HG03575 (cell line): ENCODE results near the gene FOXO6.

Experiments used
- ATAC-seq: cut with Tn5 transposase; IDR thresholded peaks from one replicate; pipeline ENCODE4 v1.9.1; 2021; ENCODE audit not compliant: unreplicated experiment, insufficient number of reproducible peaks, low FRiP score; ENCODE audit errors: extremely low read depth

The FOXO6 gene

DNA sequence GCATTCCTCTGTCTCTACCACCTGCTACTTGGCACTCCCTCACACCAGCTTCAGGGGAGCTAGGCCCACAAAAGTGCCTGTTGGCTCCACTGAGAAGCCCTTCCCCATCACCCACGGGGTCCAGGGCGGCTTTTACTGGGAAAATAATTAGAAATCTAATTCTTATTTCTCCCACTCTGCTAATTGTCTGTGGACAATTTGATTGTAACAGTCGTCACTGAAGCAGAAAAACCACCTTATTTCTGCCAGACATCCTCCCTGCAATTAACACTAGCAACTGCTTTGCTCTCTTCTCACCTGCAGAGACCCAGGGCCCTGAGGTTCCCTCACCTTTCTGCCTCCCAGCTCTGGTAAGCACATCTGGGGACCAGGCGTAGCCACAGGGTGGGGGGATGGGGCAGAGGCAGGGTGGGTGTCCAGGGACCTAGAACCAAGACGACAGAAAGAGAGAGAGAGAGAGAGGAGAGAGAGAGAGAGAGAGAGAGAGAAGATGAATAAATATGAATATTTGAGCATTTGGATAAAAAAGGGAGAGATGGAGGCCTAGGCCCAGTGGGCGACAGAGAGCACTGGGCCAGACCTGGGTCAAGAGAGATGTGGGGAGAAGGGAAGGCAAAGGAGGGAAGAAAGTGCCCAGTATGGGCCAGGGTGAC lies 32.6 kb downstream of the FOXO6 start:
- no peak for ATAC-seq

DNA sequence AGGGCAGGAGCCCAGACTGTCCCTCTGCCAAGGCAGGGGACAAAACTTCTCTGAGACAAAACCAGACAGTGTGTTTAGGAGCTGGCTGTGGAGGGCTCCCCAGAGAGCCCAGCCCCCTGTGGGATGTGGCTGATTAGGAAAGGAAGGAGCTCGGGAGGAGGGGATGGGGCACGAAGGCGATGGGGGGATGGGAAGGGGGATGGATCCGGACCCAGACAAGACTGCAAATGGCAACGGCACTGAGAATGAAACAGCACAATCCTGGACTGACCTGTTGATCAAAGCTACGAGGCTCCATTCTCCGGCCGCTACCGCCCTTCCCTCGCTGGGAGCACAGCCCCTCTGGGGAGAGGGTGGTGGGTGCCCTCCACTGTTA lies 33.1 kb downstream of the FOXO6 start:
- ATAC-seq, result no peak

DNA sequence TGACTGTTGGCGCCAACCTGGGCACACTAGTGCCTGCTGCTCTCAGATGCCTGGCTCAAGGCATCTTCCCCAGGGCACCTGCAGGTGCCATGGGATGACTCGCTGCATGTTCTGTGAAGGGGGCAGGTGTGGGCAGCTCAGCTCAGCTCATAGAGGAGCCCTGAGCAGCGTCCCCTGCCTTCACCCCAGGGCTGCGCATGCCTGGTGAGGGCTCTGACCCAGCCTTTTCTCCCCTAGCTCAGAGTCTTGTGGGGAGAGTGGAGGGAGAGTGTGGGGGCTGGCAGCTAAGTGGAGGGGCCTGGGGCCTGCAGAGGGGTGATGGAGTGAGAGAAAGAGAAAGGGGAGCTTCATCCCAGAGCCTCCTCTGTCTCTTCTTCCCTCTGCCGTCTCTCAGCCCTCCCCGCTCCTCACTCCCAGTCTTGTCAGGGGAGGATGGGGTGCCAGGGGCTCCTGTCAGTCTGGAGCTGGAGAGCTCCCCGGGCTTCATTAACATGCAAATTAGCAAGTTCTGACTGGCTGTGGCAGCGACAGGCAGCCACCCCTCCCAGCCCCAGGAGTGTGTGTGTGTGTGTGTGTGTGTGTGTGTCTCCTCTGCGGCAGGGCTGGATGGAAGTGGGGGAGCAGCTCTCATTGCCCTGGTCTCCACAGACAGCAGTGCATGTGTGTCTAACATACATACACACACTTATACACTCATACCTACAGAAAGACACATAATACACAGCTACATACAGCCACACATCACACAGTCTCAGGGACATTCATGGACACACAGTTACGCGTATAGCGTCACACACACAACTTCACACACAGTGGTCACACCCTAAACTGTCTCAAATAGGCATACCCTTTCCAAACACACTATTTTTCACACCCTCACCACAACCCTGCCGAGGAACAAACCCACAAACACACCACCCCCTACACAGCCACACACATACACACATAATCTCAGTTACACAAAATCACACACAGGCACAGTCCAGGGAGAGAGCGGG lies 34.0 kb downstream of the FOXO6 start:
- no peak for ATAC-seq

DNA sequence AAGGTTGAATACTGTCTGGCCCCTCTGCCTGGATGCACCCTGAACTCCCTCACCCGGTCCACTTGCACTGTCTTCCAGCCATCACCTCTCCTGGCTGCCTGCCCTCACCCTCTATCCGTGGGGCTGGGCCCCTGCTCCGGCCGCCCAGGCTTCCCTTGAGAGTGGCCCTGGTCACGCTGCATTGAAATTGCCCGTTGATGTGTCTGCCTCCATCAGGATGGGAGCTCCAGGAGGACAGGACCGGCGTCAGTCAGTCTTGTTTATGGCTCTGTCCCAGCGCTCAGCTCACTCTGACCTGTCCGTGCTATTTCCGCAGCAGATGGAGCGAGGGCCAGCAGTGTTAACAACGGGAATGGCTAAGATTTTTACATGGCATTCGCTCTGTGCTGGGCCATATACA lies 34.9 kb downstream of the FOXO6 start:
- no peak for ATAC-seq

DNA sequence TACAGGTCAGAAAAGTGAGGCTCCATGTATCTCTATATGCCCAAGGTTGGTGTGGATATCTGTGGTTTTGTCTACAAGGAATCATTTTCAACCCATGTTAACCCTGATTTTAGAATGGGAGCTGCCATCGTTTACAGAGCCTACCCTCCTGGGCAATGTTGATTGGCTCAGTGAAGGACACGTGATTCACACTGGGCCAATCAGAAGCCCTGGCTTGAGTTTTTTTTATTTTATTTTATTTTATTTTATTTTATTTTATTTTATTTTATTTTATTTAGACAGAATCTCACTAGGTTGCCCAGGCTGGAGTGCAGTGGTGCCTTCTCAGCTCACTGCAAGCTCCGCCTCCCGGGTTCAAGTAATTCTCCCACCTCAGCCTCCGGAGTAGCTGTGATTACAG lies 35.8 kb downstream of the FOXO6 start:
- no peak for ATAC-seq

DNA sequence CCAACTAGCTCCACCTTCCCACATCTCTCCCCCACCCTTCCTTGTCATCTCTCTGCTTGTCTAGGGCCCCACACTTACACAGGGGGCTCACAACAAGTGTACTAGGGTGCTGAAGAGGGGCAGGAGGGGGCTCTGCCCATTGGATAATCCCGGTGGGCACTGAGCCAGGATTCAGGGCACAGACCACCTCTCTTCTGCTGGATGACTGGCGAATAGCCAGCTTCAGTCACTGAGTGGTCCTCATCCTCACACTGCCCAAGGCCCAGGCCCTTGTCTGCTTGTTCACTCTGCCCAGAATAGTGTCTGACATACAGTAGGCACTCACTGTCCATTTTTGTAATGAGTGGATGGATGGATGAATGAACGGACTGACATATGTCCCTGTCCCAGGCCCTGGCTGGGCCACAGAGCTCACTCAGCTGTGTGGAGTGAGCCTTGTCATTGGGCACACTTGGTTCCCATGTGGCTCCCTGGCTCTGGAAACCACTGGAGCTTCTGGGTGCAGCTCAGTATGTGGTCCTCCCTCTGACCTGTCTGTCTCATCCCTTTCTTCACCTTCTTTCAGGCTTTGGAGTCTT lies 36.6 kb downstream of the FOXO6 start:
- ATAC-seq, result no peak

DNA sequence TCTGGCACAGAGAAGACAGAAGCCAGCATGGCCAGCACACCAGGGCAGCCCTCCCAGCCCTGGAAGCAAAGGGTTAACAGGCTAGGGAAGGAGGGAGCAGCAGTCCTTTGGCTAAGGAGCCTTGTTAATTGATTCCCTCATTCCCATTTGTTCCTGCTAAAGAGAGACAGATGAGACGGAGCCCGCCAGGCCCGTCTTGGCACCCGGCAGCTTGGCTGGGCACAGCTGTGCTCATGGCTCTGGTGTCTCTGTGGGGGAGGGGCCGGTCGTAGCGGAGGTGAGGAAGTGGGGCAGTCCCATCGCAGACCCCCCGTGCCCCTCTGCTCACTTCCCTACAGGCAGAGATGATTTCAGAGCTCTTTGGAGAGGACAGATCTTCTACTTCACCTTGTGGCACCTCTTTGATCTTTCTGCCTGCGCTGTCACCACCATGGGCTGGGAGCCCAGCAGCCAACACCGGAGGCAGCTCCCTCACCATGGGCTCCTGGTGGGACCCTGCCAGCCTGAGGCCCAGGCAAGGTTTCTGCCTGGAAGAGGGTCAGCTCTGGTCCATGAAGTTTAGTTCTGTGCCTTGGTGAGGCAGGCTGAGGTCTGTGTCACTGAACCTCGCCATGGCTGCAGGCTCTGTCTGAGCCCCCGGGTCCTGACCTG lies 38.0 kb downstream of the FOXO6 start:
- no peak for ATAC-seq

DNA sequence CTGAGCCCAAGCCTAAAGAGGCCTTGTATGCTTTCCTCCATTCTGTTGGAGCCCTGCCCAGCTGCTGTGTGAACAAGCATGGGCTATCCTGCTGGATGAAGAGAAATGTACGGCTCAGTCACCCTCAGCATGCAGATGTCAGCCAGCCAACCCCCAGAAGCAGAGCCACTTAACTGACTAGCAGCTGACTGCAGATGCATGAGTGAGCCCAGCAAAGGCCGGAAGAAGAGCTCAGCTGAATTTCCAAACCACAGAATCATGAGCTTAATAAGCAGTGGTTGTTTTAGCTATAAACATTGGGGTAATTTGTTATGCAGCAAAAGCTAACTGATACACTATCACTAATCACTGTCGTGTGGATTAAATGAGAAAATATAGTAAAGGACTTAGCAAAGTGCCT lies 39.0 kb downstream of the FOXO6 start:
- ATAC-seq, result no peak

DNA sequence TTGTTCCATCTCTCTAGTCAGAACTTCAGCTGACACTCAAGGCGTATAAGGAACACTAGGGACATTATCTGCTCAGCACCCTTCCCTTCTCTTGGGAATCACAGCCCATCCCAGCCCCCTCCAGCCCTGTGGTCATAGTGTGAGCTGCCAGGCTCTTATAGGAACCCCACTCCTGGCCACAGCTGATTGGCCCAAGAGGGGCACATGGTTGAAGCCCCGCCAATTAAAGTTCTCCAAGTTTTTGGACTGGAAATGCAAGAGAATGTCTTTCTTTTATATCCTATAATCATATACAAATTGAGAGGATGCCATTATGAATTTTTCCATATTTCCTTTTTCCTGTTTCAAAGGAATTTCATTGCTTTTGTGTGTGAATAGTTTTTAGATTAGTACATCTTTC lies 40.7 kb downstream of the FOXO6 start:
- no peak for ATAC-seq

DNA sequence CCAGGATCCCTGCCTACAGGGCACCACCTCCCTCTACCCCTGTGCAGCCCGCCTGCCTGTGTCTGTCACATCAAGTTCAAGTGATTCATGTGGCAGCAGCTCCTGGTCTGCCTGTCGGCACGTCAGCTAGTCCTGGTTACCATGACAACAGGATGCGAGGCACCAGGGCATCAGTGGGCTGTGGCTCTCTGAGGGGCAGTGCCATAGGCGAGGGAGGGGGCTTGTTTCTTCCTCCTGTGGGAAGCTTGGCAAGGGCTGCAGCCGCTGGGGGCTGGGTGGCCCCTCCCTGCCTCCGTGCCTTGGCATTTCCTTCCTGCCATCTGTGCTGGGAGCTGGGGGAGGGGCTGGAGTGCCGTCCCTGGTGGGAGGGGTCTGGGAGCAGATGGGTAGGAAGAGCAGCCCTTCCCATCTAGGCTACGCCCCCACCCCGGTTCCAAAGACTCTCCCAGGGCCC lies 43.1 kb downstream of the FOXO6 start:
- ATAC-seq, result no peak

DNA sequence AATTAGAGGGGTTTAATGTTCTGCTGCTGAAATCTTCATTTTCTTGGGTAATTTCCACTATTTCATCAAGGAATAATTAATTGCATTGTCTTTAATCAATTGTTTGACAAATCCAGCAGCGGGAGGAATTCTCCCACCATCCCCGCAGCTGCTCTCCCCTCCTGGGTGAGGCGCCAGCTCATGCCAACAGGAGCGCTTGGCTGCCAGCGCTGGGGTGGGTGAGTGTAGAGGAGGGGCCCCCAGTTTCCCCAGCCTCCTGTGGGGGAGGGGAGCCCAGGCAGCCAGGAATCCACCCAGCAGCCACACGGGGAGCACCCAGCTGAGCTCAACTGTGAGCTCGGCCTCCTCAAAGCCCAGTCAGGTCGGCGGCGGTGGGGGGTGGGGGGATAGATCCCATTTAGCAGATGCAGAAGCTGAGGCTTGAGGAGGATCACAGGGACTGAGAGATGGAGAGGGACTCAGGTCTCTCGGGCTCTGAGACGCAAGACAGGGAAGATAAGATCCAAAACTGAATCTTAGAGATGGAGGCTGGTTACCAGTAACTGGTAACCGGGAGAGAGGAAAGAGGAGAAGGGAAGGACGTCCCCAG lies 46.5 kb downstream of the FOXO6 start:
- no peak for ATAC-seq

DNA sequence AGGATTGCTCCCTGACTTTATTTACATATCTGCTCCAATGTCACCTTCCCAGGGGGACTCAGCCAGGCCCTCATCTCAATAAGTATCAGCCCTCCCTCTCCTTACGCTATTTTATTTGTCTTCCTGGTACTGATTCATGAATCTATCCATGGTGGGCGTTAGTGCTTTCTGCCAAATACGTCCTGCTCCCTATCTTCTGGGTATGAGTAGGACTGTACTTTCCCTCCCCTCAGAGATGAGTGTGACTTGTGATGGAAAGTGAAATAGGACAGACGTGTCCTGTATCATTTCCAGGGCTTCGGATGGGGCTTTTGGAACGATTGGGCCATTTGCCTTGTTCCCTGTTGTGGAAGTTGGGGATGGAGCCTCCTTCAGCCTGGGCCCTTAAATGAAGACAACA lies 47.5 kb downstream of the FOXO6 start:
- no peak for ATAC-seq

DNA sequence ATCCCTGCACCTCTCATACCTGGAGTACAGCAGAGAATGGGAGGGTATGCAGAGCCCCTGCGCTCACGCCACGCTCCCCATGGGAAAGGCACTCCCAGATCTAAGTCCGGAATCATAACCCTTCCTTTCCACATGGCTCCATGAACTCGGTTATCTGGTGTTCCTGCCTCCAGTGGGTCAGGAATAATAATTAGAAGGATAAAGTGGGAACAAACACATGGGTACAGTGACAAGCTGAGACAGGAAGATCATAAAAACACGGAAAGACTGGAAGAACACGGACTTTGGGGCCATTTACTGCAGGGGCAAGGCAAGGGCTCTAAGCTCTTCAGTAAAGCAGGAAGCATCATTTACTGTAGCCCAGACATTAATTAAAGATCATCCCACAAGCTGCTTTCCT lies 48.6 kb downstream of the FOXO6 start:
- no peak for ATAC-seq

DNA sequence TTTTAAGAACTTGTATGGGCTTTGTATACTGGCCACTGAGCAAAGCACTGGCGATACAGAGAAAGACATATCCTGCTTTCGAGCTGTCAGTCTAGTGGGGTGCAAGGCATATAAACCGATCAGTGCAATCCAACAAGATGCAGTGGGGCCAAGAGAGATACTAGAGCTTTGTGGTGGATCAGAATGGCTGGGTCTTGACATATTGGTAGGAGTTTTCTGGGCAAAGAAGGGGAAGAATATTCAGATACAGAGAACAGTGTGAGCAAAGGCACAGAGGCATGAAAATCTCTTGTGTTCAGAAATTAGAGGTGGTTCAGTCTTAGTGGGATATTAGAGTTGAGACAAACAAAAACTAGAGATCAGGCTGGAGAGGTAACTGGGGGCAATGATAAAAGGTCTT lies 49.2 kb downstream of the FOXO6 start:
- no peak for ATAC-seq

DNA sequence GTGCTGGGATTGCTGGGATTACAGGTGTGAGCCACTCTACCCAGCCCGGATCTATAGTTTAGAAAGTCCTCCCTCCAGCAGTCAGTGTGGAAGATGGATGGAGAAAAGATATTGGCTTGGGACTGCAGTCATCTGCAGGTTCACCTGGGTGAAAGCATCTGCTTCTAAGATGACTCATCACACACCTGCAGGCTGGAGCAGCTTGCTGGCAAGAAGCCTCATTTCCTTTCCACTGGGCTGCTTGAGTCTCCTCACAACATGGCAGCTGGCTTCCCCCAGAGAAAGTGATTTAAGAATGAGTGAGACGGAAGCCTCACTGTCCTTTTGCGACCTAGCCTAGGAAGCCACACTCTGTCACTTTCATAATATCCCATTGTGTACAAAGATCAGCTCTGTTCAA lies 50.0 kb downstream of the FOXO6 start:
- no peak for ATAC-seq

DNA sequence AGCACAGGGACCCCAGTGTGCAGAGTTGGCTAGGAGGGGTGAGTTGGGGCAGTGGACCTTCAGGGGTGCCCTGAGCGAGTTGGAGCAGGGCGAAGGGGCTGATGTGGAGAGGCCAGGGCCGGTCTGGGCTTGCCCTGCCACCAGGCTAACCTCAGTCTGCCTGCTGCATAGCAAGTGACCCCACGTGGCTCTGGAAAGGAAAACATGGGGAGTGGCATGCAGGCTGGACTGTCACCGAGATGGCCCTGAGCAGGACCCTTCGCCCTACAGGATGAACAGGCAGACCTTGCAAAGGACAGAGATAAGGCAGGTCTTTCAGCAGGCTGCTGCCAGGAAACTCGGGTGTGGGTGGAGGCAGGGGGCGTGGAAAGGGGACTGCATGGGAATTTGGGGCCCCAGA lies 51.5 kb downstream of the FOXO6 start:
- no peak for ATAC-seq

DNA sequence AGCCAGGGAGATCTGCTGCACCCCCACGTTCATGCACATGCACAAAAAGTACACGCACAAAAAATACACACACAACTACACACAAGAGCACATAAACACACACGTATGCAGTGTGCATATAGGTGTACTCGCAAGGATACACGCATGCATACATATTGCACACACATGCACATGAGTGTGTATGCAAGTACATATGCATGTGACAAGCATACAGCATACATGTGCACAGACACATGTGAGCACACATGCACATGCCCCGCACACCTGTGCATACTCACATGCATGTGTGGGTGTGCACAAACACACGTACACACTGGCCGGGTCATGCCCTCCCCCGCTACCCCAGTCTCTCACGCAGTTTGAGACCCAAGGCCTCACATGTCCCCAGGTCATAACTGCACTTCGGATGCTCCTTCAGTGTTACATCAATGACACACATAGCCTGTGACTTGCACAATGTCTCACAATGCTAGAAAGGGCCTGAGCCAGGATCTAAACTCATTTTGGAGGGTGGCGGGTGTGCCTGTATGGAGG lies 52.6 kb downstream of the FOXO6 start:
- ATAC-seq, result no peak

DNA sequence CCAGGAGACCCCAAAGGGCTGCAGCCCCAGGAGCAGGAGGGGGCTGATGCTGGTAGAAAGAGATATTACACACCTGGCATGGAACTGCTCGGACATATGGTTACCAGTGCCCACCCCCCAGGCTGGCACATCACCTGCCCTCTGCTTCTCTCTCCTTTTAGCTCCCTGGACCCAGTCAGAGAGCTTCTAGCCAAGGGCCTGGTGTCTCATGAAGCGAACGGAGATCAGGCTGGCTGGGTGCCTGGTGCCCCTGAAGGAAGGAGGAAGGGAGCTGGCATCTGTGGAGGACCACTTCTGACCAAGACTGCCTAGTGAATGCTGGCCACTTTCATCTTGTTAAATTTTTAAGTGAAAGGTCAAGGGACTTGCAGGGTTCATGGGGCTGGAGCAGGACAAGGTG lies 53.1 kb downstream of the FOXO6 start:
- ATAC-seq, result no peak

DNA sequence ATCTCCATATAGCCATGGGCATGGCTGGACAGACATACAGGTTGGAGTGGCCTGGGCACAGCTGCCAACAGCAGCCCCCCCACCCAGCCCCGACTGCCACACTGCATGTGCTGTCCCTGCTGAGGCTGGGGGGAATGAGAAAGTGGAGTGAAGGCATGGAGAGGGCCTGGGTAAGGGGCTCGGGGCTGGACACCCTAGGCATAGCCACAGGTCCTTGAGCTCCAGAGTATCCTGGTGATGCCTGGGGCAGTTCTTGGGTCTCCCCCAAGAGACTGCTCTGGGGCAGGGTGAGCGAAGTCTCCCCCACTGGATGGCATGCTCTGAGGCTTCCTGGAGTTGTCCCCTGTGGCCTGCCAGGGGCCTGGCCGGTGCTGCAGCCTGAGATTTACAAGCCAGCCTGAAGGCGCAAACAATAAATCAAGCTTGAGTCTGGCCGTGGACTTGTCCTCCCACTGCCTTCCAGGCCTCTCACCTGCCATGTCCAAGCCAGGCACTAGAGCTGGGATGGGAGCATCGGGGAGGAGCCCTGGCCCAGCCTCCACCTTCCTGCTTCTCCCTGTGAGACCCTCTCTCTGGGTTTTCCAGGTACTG lies 53.6 kb downstream of the FOXO6 start:
- no peak for ATAC-seq
